OCI-LY1 (cell line): ENCODE results near the gene ENG.

Experiments
- H2AFZ ChIP-seq: fragments of 200-600 bp; sonication (generic), shearing (Covaris generic); 2 replicates; pipeline ENCODE4 v1.6.0; 2014; ENCODE audit warnings: antibody characterized with exemption, mild to moderate bottlenecking, low read length
- H3F3A ChIP-seq: fragments of 200-600 bp; sonication (generic), shearing (Covaris generic); 2 replicates; pipeline ENCODE4 v1.6.0; 2014; ENCODE audit warnings: mild to moderate bottlenecking, antibody characterized with exemption, low read length, moderate library complexity; ENCODE audit not compliant: insufficient read depth
- H3K27ac ChIP-seq: fragments of 200-600 bp; sonication (generic); 2 replicates; pipeline ENCODE4 v1.5.1; 2014; ENCODE audit warnings: low read length, mixed run types, mild to moderate bottlenecking, low read depth; ENCODE audit not compliant: poor library complexity, severe bottlenecking
- H3K27me3 ChIP-seq: fragments of 200-600 bp; sonication (generic); 2 replicates; pipeline ENCODE4 v1.6.0; 2014; ENCODE audit warnings: antibody characterized with exemption, mild to moderate bottlenecking, low read length, moderate library complexity; ENCODE audit not compliant: insufficient read depth
- H3K36me3 ChIP-seq: fragments of 200-600 bp; sonication (generic); 2 replicates; pipeline ENCODE4 v1.6.1; 2014; ENCODE audit warnings: mild to moderate bottlenecking, antibody characterized with exemption, low read length, moderate library complexity, mixed read lengths; ENCODE audit not compliant: insufficient read depth
- H3K4me1 ChIP-seq: fragments of 200-600 bp; sonication (generic); 2 replicates; pipeline ENCODE4 v1.5.1; 2014; ENCODE audit warnings: mild to moderate bottlenecking, low read length, moderate library complexity; ENCODE audit not compliant: insufficient read depth, severe bottlenecking
- H3K4me2 ChIP-seq: fragments of 200-600 bp; sonication (generic), shearing (Covaris generic); 2 replicates; pipeline ENCODE4 v1.6.1; 2014; ENCODE audit warnings: low read length
- H3K4me3 ChIP-seq: fragments of 200-600 bp; sonication (generic); 2 replicates; pipeline ENCODE4 v1.5.1; 2014; ENCODE audit warnings: low read length, low read depth, mild to moderate bottlenecking, mixed read lengths; ENCODE audit not compliant: poor library complexity, severe bottlenecking
- H3K79me2 ChIP-seq: fragments of 200-600 bp; shearing (Covaris generic); 2 replicates; pipeline ENCODE4 v1.6.1; 2016; ENCODE audit warnings: mixed run types, low read length, mixed read lengths; ENCODE audit not compliant: insufficient read depth
- H3K9ac ChIP-seq: fragments of 200-600 bp; sonication (generic), shearing (Covaris generic); 2 replicates; pipeline ENCODE4 v1.6.1; 2014; ENCODE audit warnings: mild to moderate bottlenecking, low read length, mixed read lengths
- H3K9me2 ChIP-seq: fragments of 200-600 bp; sonication (generic), shearing (Covaris generic); 2 replicates; pipeline ENCODE4 v1.6.1; 2014; ENCODE audit warnings: low read depth, mild to moderate bottlenecking, low read length, mixed read lengths
- H3K9me3 ChIP-seq: fragments of 200-600 bp; shearing (Covaris generic); 2 replicates; pipeline ENCODE4 v1.6.1; 2014; ENCODE audit warnings: low read length, mixed read lengths
- H4K20me1 ChIP-seq: fragments of 200-600 bp; sonication (generic), shearing (Covaris generic); 2 replicates; pipeline ENCODE4 v1.6.0; 2016; ENCODE audit warnings: mild to moderate bottlenecking, low read length; ENCODE audit not compliant: insufficient read depth
- CTCF ChIP-seq: fragments of 200-600 bp; sonication (generic), shearing (Covaris generic); IDR thresholded peaks from 2 replicates; pipeline ENCODE4 v1.5.1; 2017; ENCODE audit warnings: mild to moderate bottlenecking, antibody characterized with exemption, low read length, moderate library complexity, mixed read lengths
- EZH2 ChIP-seq: fragments of 200-600 bp; sonication (generic), shearing (Covaris generic); IDR thresholded peaks from 2 replicates; pipeline ENCODE4 v1.8.0; 2017; ENCODE audit warnings: borderline replicate concordance, mixed run types, mild to moderate bottlenecking, antibody characterized with exemption, low read length, moderate library complexity, mixed read lengths

ENG gene

GRCh38 chr9:127771570-127772189 lies 82.8 kb downstream of the ENG start:
- Histone ChIP-seq H3K9ac (peak overlapping the region; percentile 17; the same call in 1 of the 2 replicates), H3K9me2 (no peaks in the 10 kb centered on the region), H3K4me2 (peak overlapping the region; percentile 67), H3K4me3 (peak overlapping the region; percentile 64), H3K27ac (peak overlapping the region; percentile 95), H3K9me3 (no peaks in the 10 kb centered on the region), H3K79me2 (no peaks in the 10 kb centered on the region), H3F3A (no peaks in the 10 kb centered on the region), H3K27me3 (no peaks in the 10 kb centered on the region), H2AFZ (no peak overlapping the region), H3K36me3 (no peaks in the 10 kb centered on the region), H3K4me1 (peaks cover 65% of the 10 kb centered on the region), H4K20me1 (no peaks in the 10 kb centered on the region)
- no peak for TF ChIP-seq EZH2
- no peak for TF ChIP-seq CTCF

- peak overlapping the region; percentile 69 for H3K27ac ChIP-seq
- no peaks in the 10 kb centered on the region for H3K36me3 ChIP-seq
- H2AFZ ChIP-seq = no peak overlapping the region
- H4K20me1 ChIP-seq = no peaks in the 10 kb centered on the region
- H3K79me2 ChIP-seq = no peaks in the 10 kb centered on the region
- H3K9me3 ChIP-seq = no peaks in the 10 kb centered on the region
- peak overlapping the region; percentile 53 for H3K9ac ChIP-seq
- peaks cover 61% of the 10 kb centered on the region for H3K4me1 ChIP-seq
- TF ChIP-seq EZH2 (no peak), CTCF (no peak)
- H3K27me3 ChIP-seq = no peaks in the 10 kb centered on the region
- peak overlapping the region; percentile 64 for H3K4me3 ChIP-seq
- H3K4me2 ChIP-seq = peak overlapping the region; percentile 86
- H3F3A ChIP-seq = no peaks in the 10 kb centered on the region
- H3K9me2 ChIP-seq = no peaks in the 10 kb centered on the region
Measured at GRCh38 chr9:127770905-127771569, 83.4 kb downstream of the ENG start.

- Histone ChIP-seq H3K36me3 (no peaks in the 10 kb centered on the region), H3K27me3 (no peaks in the 10 kb centered on the region), H3K9ac (peak overlapping the region; percentile 53)
Measured at GRCh38 chr9:127770583-127770904, 83.9 kb downstream of the ENG start.

More at GRCh38 chr9:127770583-127770904, 83.9 kb downstream of the ENG start:
- Histone ChIP-seq H3K9me2 (no peaks in the 10 kb centered on the region), H3K4me3 (peak overlapping the region; percentile 64), H2AFZ (no peak overlapping the region), H3K4me1 (peaks cover 56% of the 10 kb centered on the region), H3K4me2 (peak overlapping the region; percentile 86), H3K9me3 (no peaks in the 10 kb centered on the region), H4K20me1 (no peaks in the 10 kb centered on the region), H3K27ac (peak overlapping the region; percentile 69), H3F3A (no peaks in the 10 kb centered on the region), H3K79me2 (no peaks in the 10 kb centered on the region)
- TF ChIP-seq EZH2 (no peak), CTCF (no peak)
